Measurements from ENCODE around the gene HTR3A.

HTR3A gene

DNA sequence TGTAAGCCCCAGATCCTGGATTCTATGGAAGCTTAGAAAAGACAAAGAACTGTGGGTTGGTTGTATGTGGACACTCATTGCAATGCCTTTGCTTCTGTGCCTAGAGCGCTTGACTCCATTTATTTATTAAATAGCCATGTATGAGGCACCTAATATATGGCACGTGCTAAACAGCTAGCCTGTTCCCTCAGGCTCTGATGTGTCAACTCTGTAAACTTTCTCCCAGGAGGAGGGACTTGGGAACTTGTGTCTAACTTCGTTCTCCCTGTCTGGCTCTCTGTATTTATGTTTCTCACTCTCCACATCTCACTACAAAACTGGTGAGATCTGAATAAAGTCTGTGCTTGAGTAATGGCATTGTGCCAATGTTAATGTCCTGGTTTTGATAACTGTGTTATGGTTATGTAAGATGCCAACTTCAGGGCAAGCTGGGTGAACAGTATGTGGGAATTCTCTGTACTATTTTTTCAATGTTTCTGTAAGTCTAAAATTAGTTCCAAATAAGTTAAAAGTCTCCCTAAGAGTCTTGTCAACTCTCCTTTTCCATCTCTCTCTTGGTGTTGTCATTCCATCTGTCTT is 50.5 kb downstream of the HTR3A start:
- no peak for DNase-seq

- no peak for DNase-seq
These were observed 51.4 kb downstream of the HTR3A start for GRCh38 chr11:114026355-114026754.

DNA sequence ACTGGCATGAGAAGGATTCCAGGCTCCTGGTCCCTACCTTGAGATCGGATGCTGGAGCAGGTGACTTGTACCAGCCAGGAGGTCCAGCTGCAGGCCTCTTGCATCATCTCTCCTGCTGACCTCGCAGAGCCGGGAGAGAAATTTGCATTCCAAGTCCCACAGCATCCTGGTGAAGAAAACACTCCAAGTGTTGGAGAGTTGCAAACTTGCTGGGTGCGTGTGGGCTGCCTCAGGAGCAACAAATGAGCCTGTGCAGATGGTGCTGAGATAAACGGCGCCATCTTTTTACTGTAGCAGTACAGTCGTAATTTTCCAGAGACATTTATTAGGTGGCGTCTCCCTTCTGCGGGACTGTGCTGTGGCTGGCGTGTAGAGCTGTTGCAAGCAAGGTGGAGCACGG is 52.5 kb downstream of the HTR3A start:
- DNase-seq, result no peak

- DNase-seq, result no peak
These were observed 53.0 kb downstream of the HTR3A start for GRCh38 chr11:114027926-114028325.

- no peak for DNase-seq
These were observed 56.5 kb downstream of the HTR3A start for GRCh38 chr11:114031246-114031966.

- DNase-seq, result no peak
These were observed 57.0 kb downstream of the HTR3A start for GRCh38 chr11:114031967-114032320.

GRCh38 chr11:114033066-114033465 is 58.2 kb downstream of the HTR3A start:
- no peak for DNase-seq

DNA sequence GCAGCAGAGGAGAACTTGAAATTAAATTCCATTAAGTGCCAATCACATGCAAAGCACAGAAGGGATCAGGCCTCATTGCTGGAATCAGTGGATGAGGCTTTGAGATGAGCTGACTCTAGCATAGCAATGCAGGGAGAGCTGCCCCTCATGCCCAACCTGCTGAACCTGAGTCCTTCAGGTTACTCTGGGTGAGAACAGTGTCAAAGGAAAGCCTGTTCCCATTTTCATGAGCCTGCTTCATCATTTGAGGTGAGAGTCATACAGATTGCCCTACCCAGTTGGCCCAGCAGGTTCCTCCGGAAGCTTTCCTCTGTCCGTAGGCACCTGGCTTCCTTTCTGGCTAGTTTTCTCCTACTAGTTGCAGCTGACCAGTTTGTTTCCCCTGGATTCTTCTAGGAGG is 58.7 kb downstream of the HTR3A start:
- no peak for DNase-seq

- DNase-seq, result no peak
These were observed 60.0 kb downstream of the HTR3A start for GRCh38 chr11:114034956-114035355.

DNA sequence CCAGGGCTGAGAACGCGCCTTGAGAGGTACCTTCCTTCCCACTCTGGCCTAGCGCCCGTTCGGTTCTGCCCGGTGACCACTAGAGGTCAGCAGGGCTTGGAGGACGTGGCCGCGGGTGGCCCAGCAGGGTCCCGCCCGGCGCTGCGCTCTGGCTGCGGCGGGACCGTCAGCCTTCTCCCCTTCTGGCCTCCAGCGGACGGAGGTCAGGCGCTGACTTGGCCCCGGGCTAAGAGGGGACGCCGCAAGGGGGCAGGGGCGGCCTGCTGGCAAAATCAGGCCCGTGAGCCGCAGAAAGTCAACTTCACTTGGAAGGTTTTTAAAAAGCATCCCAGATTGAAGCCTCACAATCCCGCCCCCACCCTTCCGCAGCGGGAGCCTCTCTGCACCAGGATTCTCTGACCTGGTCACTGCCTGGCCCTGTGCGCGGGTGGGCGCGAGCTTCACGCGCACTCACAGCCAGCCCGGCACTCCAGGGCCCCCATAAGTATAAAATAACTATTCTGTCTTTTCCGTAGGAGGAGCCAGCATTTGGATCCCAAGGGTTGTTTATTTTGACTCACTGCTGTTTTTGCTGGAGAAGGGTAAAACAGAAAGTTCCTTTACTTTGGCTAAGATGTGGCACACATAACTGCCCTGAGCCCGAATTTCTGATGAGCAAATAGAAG is 61.4 kb downstream of the HTR3A start:
- DNase-seq, result peak in 1 of 2 experiments; percentile 37

DNA sequence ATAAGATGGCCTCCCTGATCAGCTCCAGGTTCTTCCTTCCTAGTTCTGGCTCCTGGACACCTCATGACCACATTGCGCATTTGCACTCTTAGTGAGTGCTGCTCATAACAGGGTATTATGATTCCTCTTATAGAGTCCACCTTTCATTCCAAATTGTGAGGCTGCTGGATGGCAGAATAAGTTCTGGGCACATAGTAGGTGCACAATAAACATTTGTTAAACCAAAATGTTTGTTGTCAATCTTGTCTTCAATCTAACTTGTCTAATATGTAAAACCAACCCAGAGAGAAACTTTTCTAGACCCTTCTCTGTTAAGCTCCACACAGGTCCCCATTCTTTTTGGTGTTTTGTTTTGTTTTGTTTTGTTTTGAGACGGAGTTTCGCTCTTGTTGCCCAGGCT is 62.0 kb downstream of the HTR3A start:
- no peak for DNase-seq

- no peak for DNase-seq
These were observed 64.6 kb downstream of the HTR3A start for GRCh38 chr11:114039551-114039950.

All from cerebellar nuclear complex (tissue), 1 donor.